ENCODE measurements around the gene NCF4. TPM values are rescaled to one million over a fixed set of nuclear protein-coding genes. Genes with fewer than 3 reads are reported as not detected.
A peak's percentile ranks its signal among the peaks of the same experiment; 100 is the strongest.

NCF4 gene
- total RNA-seq, 1 donor from 2014 or later: 5.7 TPM

- DNase-seq: peak; percentile 31
Observed at GRCh38 chr22:36838119-36839030, 22.4 kb upstream of the NCF4 start.

- DNase-seq: no peak
Observed at GRCh38 chr22:36839356-36840073, 21.3 kb upstream of the NCF4 start.

GRCh38 chr22:36840106-36840505, 20.7 kb upstream of the NCF4 start:
- no peak for DNase-seq

- no peak for DNase-seq
Observed at GRCh38 chr22:36846271-36846670, 14.5 kb upstream of the NCF4 start.

GRCh38 chr22:36846949-36847348, 13.9 kb upstream of the NCF4 start:
- no peak for DNase-seq

- DNase-seq: no peak
Observed at GRCh38 chr22:36850056-36850455, 10.8 kb upstream of the NCF4 start.

GRCh38 chr22:36850682-36851081, 10.1 kb upstream of the NCF4 start:
- no peak for DNase-seq

GRCh38 chr22:36852056-36852973, 8.5 kb upstream of the NCF4 start:
- DNase-seq: no peak

GRCh38 chr22:36853407-36854099, 7.3 kb upstream of the NCF4 start:
- peak; percentile 67 for DNase-seq

GRCh38 chr22:36855478-36855877, 5.3 kb upstream of the NCF4 start:
- no peak for DNase-seq

GRCh38 chr22:36856121-36856791, 4.5 kb upstream of the NCF4 start:
- peak; percentile 97 for DNase-seq

- no peak for DNase-seq
Observed at GRCh38 chr22:36856792-36857135, 4.0 kb upstream of the NCF4 start.

- no peak for DNase-seq
Observed at GRCh38 chr22:36858156-36858555, 2.6 kb upstream of the NCF4 start.

- no peak for DNase-seq
Observed at GRCh38 chr22:36858966-36859365, 1.8 kb upstream of the NCF4 start.

- no peak for DNase-seq
Observed at GRCh38 chr22:36860017-36860416, 789 bp upstream of the NCF4 start.

GRCh38 chr22:36860438-36860820, 377 bp upstream of the NCF4 start:
- no peak for DNase-seq

GRCh38 chr22:36862251-36863242, 1.7 kb downstream of the NCF4 start:
- no peak for DNase-seq

- no peak for DNase-seq
Observed at GRCh38 chr22:36863281-36863680, 2.5 kb downstream of the NCF4 start.

GRCh38 chr22:36863979-36864378, 3.2 kb downstream of the NCF4 start:
- DNase-seq: no peak
